Cardiac fibroblast (primary cell): ENCODE measurements around the gene OLFML2B.
"Not testable (repeated sequence)": the region's sequence is repeated elsewhere in the genome, so short reads cannot be mapped to it uniquely, and the experiment has no call there.

ENCODE experiments used
- DNase-seq, 2 donors: peaks; one replicate each; pipeline versions ENCODE4 v3.0.0 to v3.0.0-alpha.2; 2010; ENCODE audit warnings: low read depth in 2 of 2
- H3K4me3 ChIP-seq, 2 donors: replicated peaks in 1 of 2; 1 replicate in 1 of 2; 2 replicates in 1 of 2; pipeline ENCODE4 v1.5.1; 2011; ENCODE audit warnings: low read depth in 2 of 2, low read length in 2 of 2, mild to moderate bottlenecking in 2 of 2, moderate library complexity in 1 of 2
- CTCF ChIP-seq: IDR thresholded peaks from one replicate; pipeline ENCODE4 v1.5.1; 2011; ENCODE audit warnings: low read depth, mild to moderate bottlenecking, low read length, inconsistent platforms

OLFML2B gene

GRCh38 chr1:162067466-162067865 is 43.8 kb upstream of the OLFML2B start:
- no peak for DNase-seq
- TF ChIP-seq CTCF: no peak
- no peak overlapping the region for H3K4me3 ChIP-seq

GRCh38 chr1:162066836-162067235 is 43.2 kb upstream of the OLFML2B start:
- DNase-seq, H3K4me3 ChIP-seq: not testable (repeated sequence)

- no peak for DNase-seq
- H3K4me3 ChIP-seq: no peak overlapping the region
- TF ChIP-seq CTCF: no peak
These were observed 41.3 kb upstream of the OLFML2B start for GRCh38 chr1:162065016-162065415.

GRCh38 chr1:162062542-162063015 is 38.9 kb upstream of the OLFML2B start:
- TF ChIP-seq CTCF: no peak
- DNase-seq: peak in 1 of 2 donors; percentile 57
- H3K4me3 ChIP-seq: no peak overlapping the region

GRCh38 chr1:162060314-162060713 is 36.6 kb upstream of the OLFML2B start:
- TF ChIP-seq CTCF: no peak
- no peak overlapping the region for H3K4me3 ChIP-seq
- no peak for DNase-seq

- TF ChIP-seq CTCF: no peak
- no peak for DNase-seq
These were observed 36.1 kb upstream of the OLFML2B start for GRCh38 chr1:162059721-162060120.

GRCh38 chr1:162056579-162056978 is 32.9 kb upstream of the OLFML2B start:
- H3K4me3 ChIP-seq: no peak overlapping the region
- DNase-seq: no peak
- TF ChIP-seq CTCF: no peak

More at GRCh38 chr1:162059721-162060120, 36.1 kb upstream of the OLFML2B start:
- H3K4me3 ChIP-seq: no peak overlapping the region
